ENCODE measurements around the gene OSBPL3. TPM values are rescaled to one million over a fixed set of nuclear protein-coding genes. Genes with fewer than 3 reads are reported as not detected.

The OSBPL3 gene
- total and polyA plus RNA-seq, 2 donors (not counting 1 experiment from before 2014, with no cell fraction given): 22.7 to 70.2 TPM

- Histone ChIP-seq H3K9ac (ENCODE audit: insufficient read depth, low read length) (no peak overlapping the region), H3K4me2 (ENCODE audit: extremely low read depth, insufficient read depth, low read length) (no peak overlapping the region), H2AFZ (ENCODE audit: low read length) (no peak overlapping the region), H3K9me3 (ENCODE audit: control insufficient read depth, insufficient read depth, low read depth, low read length) (no peaks in the 10 kb centered on the region), H4K20me1 (ENCODE audit: control insufficient read depth, extremely low read depth, insufficient read depth, low read length) (no peaks in the 10 kb centered on the region), H3K36me3 (ENCODE audit: control insufficient read depth, insufficient read depth, low read length) (peaks cover 8% of the 10 kb centered on the region), H3K79me2 (ENCODE audit: control insufficient read depth, insufficient read depth, low read length) (no peaks in the 10 kb centered on the region), H3K4me3 (replicated peaks in 1 of 4; ENCODE audit: control extremely low read depth in 1 of 4, insufficient read depth in 1 of 4, low read depth in 3 of 4, low read length in 4 of 4) (no peak overlapping the region), H3K4me1 (ENCODE audit: control insufficient read depth, extremely low read depth, insufficient read depth, low read length) (peaks cover 7% of the 10 kb centered on the region), H3K27ac (ENCODE audit: insufficient read depth, low read length) (no peak overlapping the region), H3K27me3 (ENCODE audit: control insufficient read depth, insufficient read depth, low read length) (no peaks in the 10 kb centered on the region)
- TF ChIP-seq CTCF (conservative IDR thresholded peaks at IDR 0.05 in 1 of 2, IDR thresholded peaks at IDR 0.05 in 1 of 2; ENCODE audit: low read depth in 1 of 2, low read length in 2 of 2) (no peak), EZH2 (IDR thresholded peaks at IDR 0.05; ENCODE audit: low read length, missing control alignments) (no peak)
- DNase-seq (ENCODE audit: low read depth in 2 of 2): no peak
These were observed 146.4 kb downstream of the OSBPL3 start for GRCh38 chr7:24833549-24833948.

- Histone ChIP-seq H4K20me1 (ENCODE audit: control insufficient read depth, extremely low read depth, insufficient read depth, low read length) (no peaks in the 10 kb centered on the region), H3K79me2 (ENCODE audit: control insufficient read depth, insufficient read depth, low read length) (no peaks in the 10 kb centered on the region), H3K27me3 (ENCODE audit: control insufficient read depth, insufficient read depth, low read length) (no peaks in the 10 kb centered on the region), H3K9me3 (ENCODE audit: control insufficient read depth, insufficient read depth, low read depth, low read length) (no peaks in the 10 kb centered on the region), H2AFZ (ENCODE audit: low read length) (no peak overlapping the region), H3K9ac (ENCODE audit: insufficient read depth, low read length) (no peak overlapping the region), H3K4me3 (replicated peaks in 1 of 4; ENCODE audit: control extremely low read depth in 1 of 4, insufficient read depth in 1 of 4, low read depth in 3 of 4, low read length in 4 of 4) (no peak overlapping the region), H3K4me2 (ENCODE audit: extremely low read depth, insufficient read depth, low read length) (peak overlapping the region; percentile 42), H3K36me3 (ENCODE audit: control insufficient read depth, insufficient read depth, low read length) (peaks cover 8% of the 10 kb centered on the region), H3K4me1 (ENCODE audit: control insufficient read depth, extremely low read depth, insufficient read depth, low read length) (peaks cover 19% of the 10 kb centered on the region), H3K27ac (ENCODE audit: insufficient read depth, low read length) (peak overlapping the region; percentile 38)
- DNase-seq (ENCODE audit: low read depth in 2 of 2): peak; percentile 67 to 77
- TF ChIP-seq EZH2 (IDR thresholded peaks at IDR 0.05; ENCODE audit: low read length, missing control alignments) (no peak), CTCF (conservative IDR thresholded peaks at IDR 0.05 in 1 of 2, IDR thresholded peaks at IDR 0.05 in 1 of 2; ENCODE audit: low read depth in 1 of 2, low read length in 2 of 2) (no peak)
These were observed 148.7 kb downstream of the OSBPL3 start for GRCh38 chr7:24831240-24831639.

- Histone ChIP-seq H3K79me2 (ENCODE audit: control insufficient read depth, insufficient read depth, low read length) (no peaks in the 10 kb centered on the region), H3K36me3 (ENCODE audit: control insufficient read depth, insufficient read depth, low read length) (peaks cover 8% of the 10 kb centered on the region), H2AFZ (ENCODE audit: low read length) (no peak overlapping the region), H3K4me3 (replicated peaks in 1 of 4; ENCODE audit: control extremely low read depth in 1 of 4, insufficient read depth in 1 of 4, low read depth in 3 of 4, low read length in 4 of 4) (no peak overlapping the region), H3K9ac (ENCODE audit: insufficient read depth, low read length) (no peak overlapping the region), H3K27me3 (ENCODE audit: control insufficient read depth, insufficient read depth, low read length) (no peaks in the 10 kb centered on the region), H3K9me3 (ENCODE audit: control insufficient read depth, insufficient read depth, low read depth, low read length) (no peaks in the 10 kb centered on the region), H3K27ac (ENCODE audit: insufficient read depth, low read length) (no peak overlapping the region), H3K4me1 (ENCODE audit: control insufficient read depth, extremely low read depth, insufficient read depth, low read length) (peaks cover 26% of the 10 kb centered on the region), H3K4me2 (ENCODE audit: extremely low read depth, insufficient read depth, low read length) (no peak overlapping the region), H4K20me1 (ENCODE audit: control insufficient read depth, extremely low read depth, insufficient read depth, low read length) (no peaks in the 10 kb centered on the region)
- DNase-seq (ENCODE audit: low read depth in 2 of 2): no peak
- TF ChIP-seq EZH2 (IDR thresholded peaks at IDR 0.05; ENCODE audit: low read length, missing control alignments): no peak
- TF ChIP-seq CTCF (conservative IDR thresholded peaks at IDR 0.05 in 1 of 2, IDR thresholded peaks at IDR 0.05 in 1 of 2; ENCODE audit: low read depth in 1 of 2, low read length in 2 of 2): no peak
These were observed 149.4 kb downstream of the OSBPL3 start for GRCh38 chr7:24830440-24831050.

Data from fibroblast of lung (primary cell).